ENCODE results near the gene ST6GALNAC2. TPM values are rescaled to one million over a fixed set of nuclear protein-coding genes. Genes with fewer than 3 reads are reported as not detected.
A peak's percentile ranks its signal among the peaks of the same experiment; 100 is the strongest.
"Not testable (repeated sequence)": the region's sequence is repeated elsewhere in the genome, so short reads cannot be mapped to it uniquely, and the experiment has no call there.

The ST6GALNAC2 gene
- total and polyA plus RNA-seq, 2 experiments from 2014 or later = 0.65 to 0.96 TPM

- Histone ChIP-seq H3K4me3 (no peak overlapping the region), H4K20me1 (ENCODE audit: insufficient read depth) (no peaks in the 10 kb centered on the region), H3K9me3 (ENCODE audit: low read depth) (no peaks in the 10 kb centered on the region), H3K36me3 (ENCODE audit: low read depth) (no peaks in the 10 kb centered on the region), H3F3A (ENCODE audit: insufficient read depth) (peaks cover 5% of the 10 kb centered on the region; the same call in 1 of the 2 replicates), H3K27me3 (replicated peaks; ENCODE audit: insufficient read depth) (no peaks in the 10 kb centered on the region), H3K9me2 (ENCODE audit: insufficient read depth) (no peaks in the 10 kb centered on the region), H3K4me1 (ENCODE audit: insufficient read depth) (peaks cover 32% of the 10 kb centered on the region), H3K9ac (peak overlapping the region; percentile 82), H3K27ac (peak overlapping the region; percentile 94), H3K4me2 (ENCODE audit: unreplicated experiment) (peak overlapping the region; percentile 53), H3K79me2 (ENCODE audit: insufficient read depth) (no peaks in the 10 kb centered on the region), H2AFZ (peak overlapping the region; percentile 61)
- TF ChIP-seq EZH2 (IDR thresholded peaks at IDR 0.05; ENCODE audit: insufficient read depth, poor library complexity, severe bottlenecking) = no peak
- no peak for TF ChIP-seq EZH2phosphoT487 (IDR thresholded peaks at IDR 0.05; ENCODE audit: insufficient read depth, low read depth)
- in situ Hi-C loops (cut with MboI) = no loop called here
- 41 to 42% methylated on average over 28 to 31 of the region's 31 CpGs for WGBS, 2 experiments (ENCODE audit: low coverage in 1 of 2, low lambda C conversion rate in 2 of 2, missing lambda C conversion rate in 2 of 2)
- DNase-seq = peak; percentile 71
Measured at GRCh38 chr17:76528528-76529223, 57.0 kb downstream of the ST6GALNAC2 start.

GRCh38 chr17:76528156-76528527 is 57.5 kb downstream of the ST6GALNAC2 start:
- H3K9me2 ChIP-seq (ENCODE audit: insufficient read depth) = no peaks in the 10 kb centered on the region
- no peaks in the 10 kb centered on the region for H4K20me1 ChIP-seq (ENCODE audit: insufficient read depth)
- TF ChIP-seq EZH2 (IDR thresholded peaks at IDR 0.05; ENCODE audit: insufficient read depth, poor library complexity, severe bottlenecking) = no peak
- no peak for TF ChIP-seq EZH2phosphoT487 (IDR thresholded peaks at IDR 0.05; ENCODE audit: insufficient read depth, low read depth)
- peak overlapping the region; percentile 61; the same call in 1 of the 2 replicates for H2AFZ ChIP-seq
- DNase-seq = no peak
- peaks cover 5% of the 10 kb centered on the region; the same call in 1 of the 2 replicates for H3F3A ChIP-seq (ENCODE audit: insufficient read depth)
- no peaks in the 10 kb centered on the region for H3K27me3 ChIP-seq (replicated peaks; ENCODE audit: insufficient read depth)
- H3K4me1 ChIP-seq (ENCODE audit: insufficient read depth) = peaks cover 32% of the 10 kb centered on the region
- H3K79me2 ChIP-seq (ENCODE audit: insufficient read depth) = no peaks in the 10 kb centered on the region
- WGBS, 2 experiments (ENCODE audit: low coverage in 1 of 2, low lambda C conversion rate in 2 of 2, missing lambda C conversion rate in 2 of 2) = 92 to 93% methylated on average over 15 of the region's 15 CpGs
- H3K9ac ChIP-seq = peak overlapping the region; percentile 82; the same call in 1 of the 2 replicates
- in situ Hi-C loops (cut with MboI) = no loop called here
- no peaks in the 10 kb centered on the region for H3K36me3 ChIP-seq (ENCODE audit: low read depth)
- H3K27ac ChIP-seq = peak overlapping the region; percentile 94
- no peaks in the 10 kb centered on the region for H3K9me3 ChIP-seq (ENCODE audit: low read depth)
- H3K4me2 ChIP-seq (ENCODE audit: unreplicated experiment) = no peak overlapping the region
- no peak overlapping the region for H3K4me3 ChIP-seq

- TF ChIP-seq EZH2phosphoT487 (IDR thresholded peaks at IDR 0.05; ENCODE audit: insufficient read depth, low read depth) (no peak), EZH2 (IDR thresholded peaks at IDR 0.05; ENCODE audit: insufficient read depth, poor library complexity, severe bottlenecking) (no peak)
- H4K20me1 ChIP-seq (ENCODE audit: insufficient read depth) = no peaks in the 10 kb centered on the region
- no peak overlapping the region for H3K4me2 ChIP-seq (ENCODE audit: unreplicated experiment)
- no peak overlapping the region for H3K4me3 ChIP-seq
- peaks cover 5% of the 10 kb centered on the region; the same call in 1 of the 2 replicates for H3F3A ChIP-seq (ENCODE audit: insufficient read depth)
- peaks cover 32% of the 10 kb centered on the region for H3K4me1 ChIP-seq (ENCODE audit: insufficient read depth)
- H2AFZ ChIP-seq = no peak overlapping the region
- no peak for DNase-seq
- H3K27me3 ChIP-seq (replicated peaks; ENCODE audit: insufficient read depth) = no peaks in the 10 kb centered on the region
- in situ Hi-C loops (cut with MboI) = no loop called here
- no peaks in the 10 kb centered on the region for H3K9me2 ChIP-seq (ENCODE audit: insufficient read depth)
- H3K9me3 ChIP-seq (ENCODE audit: low read depth) = no peaks in the 10 kb centered on the region
- no peak overlapping the region for H3K9ac ChIP-seq
- H3K79me2 ChIP-seq (ENCODE audit: insufficient read depth) = no peaks in the 10 kb centered on the region
- H3K36me3 ChIP-seq (ENCODE audit: low read depth) = no peaks in the 10 kb centered on the region
- WGBS, 2 experiments (ENCODE audit: low coverage in 1 of 2, low lambda C conversion rate in 2 of 2, missing lambda C conversion rate in 2 of 2) = 87% methylated on average over 15 to 26 of the region's 26 CpGs
- no peak overlapping the region for H3K27ac ChIP-seq
Measured at GRCh38 chr17:76527430-76528111, 58.1 kb downstream of the ST6GALNAC2 start.

- WGBS, 2 experiments (ENCODE audit: low coverage in 1 of 2, low lambda C conversion rate in 2 of 2, missing lambda C conversion rate in 2 of 2) = 78 to 81% methylated on average over 4 to 9 of the region's 9 CpGs
- H3K36me3 ChIP-seq (ENCODE audit: low read depth); DNase-seq; H4K20me1 ChIP-seq (ENCODE audit: insufficient read depth); H3K4me3 ChIP-seq; H3K9me2 ChIP-seq (ENCODE audit: insufficient read depth); H3K4me2 ChIP-seq (ENCODE audit: unreplicated experiment); in situ Hi-C loops (cut with MboI); H3K79me2 ChIP-seq (ENCODE audit: insufficient read depth); H3F3A ChIP-seq (ENCODE audit: insufficient read depth); H3K27ac ChIP-seq; H3K9ac ChIP-seq; H3K27me3 ChIP-seq (replicated peaks; ENCODE audit: insufficient read depth); H3K9me3 ChIP-seq (ENCODE audit: low read depth); H2AFZ ChIP-seq: not testable (repeated sequence)
- peaks cover 32% of the 10 kb centered on the region for H3K4me1 ChIP-seq (ENCODE audit: insufficient read depth)
Measured at GRCh38 chr17:76527016-76527415, 58.6 kb downstream of the ST6GALNAC2 start.

- not testable (repeated sequence) for H3K79me2 ChIP-seq (ENCODE audit: insufficient read depth)
- WGBS, 2 experiments (ENCODE audit: low coverage in 1 of 2, low lambda C conversion rate in 2 of 2, missing lambda C conversion rate in 2 of 2) = 87 to 92% methylated on average over 8 of the region's 8 CpGs
Measured at GRCh38 chr17:76525513-76525833, 60.2 kb downstream of the ST6GALNAC2 start.

More at GRCh38 chr17:76525513-76525833, 60.2 kb downstream of the ST6GALNAC2 start:
- H3K4me2 ChIP-seq (ENCODE audit: unreplicated experiment); H2AFZ ChIP-seq; H3K27me3 ChIP-seq (replicated peaks; ENCODE audit: insufficient read depth); H3K36me3 ChIP-seq (ENCODE audit: low read depth); H3K27ac ChIP-seq; H3K9me2 ChIP-seq (ENCODE audit: insufficient read depth); H3F3A ChIP-seq (ENCODE audit: insufficient read depth); DNase-seq; in situ Hi-C loops (cut with MboI); H4K20me1 ChIP-seq (ENCODE audit: insufficient read depth); H3K9me3 ChIP-seq (ENCODE audit: low read depth); H3K4me3 ChIP-seq: not testable (repeated sequence)
- peak overlapping the region; percentile 55 for H3K9ac ChIP-seq
- H3K4me1 ChIP-seq (ENCODE audit: insufficient read depth) = peaks cover 27% of the 10 kb centered on the region
